NCI-H146 treated with DMSO at 0.1 percent for 48 hours (cell line): Measurements from ENCODE around the gene LIN7A.
"Not testable (repeated sequence)": the region's sequence is repeated elsewhere in the genome, so short reads cannot be mapped to it uniquely, and the experiment has no call there.

Experiments
- DNase-seq: peaks from one replicate; lab custom pipeline; 2025; ENCODE audit not compliant: unreplicated experiment; lab: John Stamatoyannopoulos, UW

The LIN7A gene

DNA sequence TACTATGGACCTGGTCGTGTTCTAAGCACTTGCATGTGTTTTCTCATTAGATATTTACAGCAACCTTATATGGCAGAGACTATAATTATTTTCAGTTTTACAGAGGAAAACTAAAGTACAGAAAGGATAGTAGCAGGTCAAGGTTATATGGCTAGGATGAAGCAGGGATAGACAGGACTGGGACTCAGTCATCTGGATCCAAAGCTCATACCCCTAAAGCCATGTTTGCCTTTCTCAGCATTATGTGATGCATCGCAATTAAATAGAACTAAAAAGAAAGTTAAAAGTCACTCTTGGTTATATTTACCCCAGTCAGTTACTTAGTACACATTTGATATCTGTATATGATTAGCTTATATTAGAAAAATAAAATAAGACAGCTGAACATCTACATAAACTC is 13.3 kb downstream of the LIN7A start:
- no peak for DNase-seq

GRCh38 chr12:80920006-80920405 is 17.7 kb downstream of the LIN7A start:
- DNase-seq = no peak

DNA sequence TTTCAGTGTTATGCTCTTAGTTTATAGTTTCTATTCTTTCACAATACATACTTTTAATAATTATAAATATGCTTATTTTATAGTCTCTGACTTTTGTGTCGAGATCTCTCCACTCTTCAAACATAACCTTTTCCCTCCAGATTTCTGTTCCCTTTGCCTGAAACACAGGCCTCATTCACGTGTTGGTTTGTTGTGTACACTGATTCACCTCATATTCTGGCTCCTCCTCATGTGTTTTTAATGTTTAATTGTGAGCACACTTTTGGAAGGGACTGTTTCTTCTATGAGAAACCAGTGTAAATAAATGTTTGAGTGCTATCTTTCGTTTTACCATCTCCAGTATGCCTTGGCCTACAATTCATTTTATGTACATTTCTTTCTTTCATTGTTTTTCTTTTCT is 20.1 kb downstream of the LIN7A start:
- no peak for DNase-seq

GRCh38 chr12:80912901-80913770 is 24.6 kb downstream of the LIN7A start:
- no peak for DNase-seq

- no peak for DNase-seq
Observed at GRCh38 chr12:80909370-80909769, 28.4 kb downstream of the LIN7A start.

GRCh38 chr12:80902711-80903110 is 35.0 kb downstream of the LIN7A start:
- DNase-seq = no peak

DNA sequence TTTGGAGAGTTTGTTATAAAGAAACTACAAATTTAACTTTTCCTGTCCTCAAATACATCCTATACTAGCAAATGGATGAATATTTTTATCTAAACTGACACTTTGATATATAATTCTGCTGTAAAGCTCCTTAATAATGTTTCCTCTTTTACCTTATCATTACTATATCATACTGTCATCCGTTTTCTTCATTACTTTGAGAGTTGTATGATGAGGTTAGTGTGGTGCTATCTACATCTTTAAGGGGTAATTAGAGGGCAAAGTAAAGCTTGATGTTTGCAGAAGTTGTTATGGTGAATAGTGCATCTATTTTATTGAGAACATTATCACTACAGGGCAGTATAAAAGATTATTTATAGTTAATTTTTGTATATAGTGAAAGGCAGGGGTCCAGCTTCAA is 36.1 kb downstream of the LIN7A start:
- no peak for DNase-seq

GRCh38 chr12:80895240-80895639 is 42.5 kb downstream of the LIN7A start:
- DNase-seq = no peak

DNA sequence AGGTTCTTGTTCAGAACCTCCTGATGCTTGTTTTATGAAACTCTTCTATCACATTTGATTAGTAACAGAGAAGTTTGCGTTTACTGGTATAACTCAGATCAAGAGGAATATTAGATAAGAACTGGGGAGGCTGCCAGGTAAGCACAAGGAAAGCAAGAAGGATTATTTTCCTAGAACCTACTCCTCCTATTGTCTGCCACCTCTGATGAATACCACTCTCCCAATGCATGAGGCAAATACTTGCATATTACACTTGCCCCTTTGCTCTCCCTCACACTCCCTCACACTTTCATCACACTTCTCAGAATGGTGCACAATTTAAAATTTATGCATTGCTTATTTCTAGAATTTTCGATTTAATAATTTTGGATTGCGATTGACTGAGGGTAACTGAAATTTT is 43.6 kb downstream of the LIN7A start:
- DNase-seq = no peak

DNA sequence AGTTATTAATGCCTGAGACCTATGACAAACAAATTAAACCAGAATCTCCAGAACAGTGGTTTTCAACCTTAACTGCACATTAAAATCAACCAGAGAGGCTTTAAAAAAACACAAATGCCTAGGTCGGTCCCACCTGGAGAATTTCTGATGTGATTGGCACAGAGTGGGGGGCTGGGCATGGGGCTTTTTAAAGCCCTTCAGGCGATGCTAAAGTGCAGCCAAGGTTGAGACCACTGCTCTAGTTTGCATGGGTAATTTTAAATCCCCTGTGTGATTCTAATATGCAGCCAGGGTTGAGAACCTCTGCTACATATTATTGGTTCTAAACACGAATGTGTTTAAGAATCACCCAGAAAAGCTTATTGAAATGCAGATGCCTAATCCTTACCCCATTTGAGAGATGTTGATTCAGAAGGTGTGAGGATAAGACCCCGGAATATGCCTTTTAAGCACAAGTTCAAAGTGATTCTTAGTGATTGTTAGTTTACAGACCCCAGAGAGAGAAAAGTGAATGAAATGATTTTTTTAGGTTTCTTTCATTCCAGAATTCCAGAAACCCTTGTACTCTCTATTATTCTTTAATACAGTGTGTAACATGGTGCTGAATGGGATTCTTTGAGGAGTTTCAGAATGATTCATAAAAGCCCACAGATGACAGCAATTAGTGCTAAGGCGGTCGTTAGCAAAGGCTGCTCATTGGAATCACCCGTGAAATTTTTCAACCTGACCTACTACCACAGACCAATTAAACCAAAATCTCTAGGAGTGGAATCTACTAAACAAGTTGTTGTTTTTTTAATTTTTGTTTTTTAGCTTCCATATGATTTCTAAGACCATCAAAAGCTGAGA is 44.9 kb downstream of the LIN7A start:
- no peak for DNase-seq

- no peak for DNase-seq
Observed at GRCh38 chr12:80884651-80885050, 53.1 kb downstream of the LIN7A start.

DNA sequence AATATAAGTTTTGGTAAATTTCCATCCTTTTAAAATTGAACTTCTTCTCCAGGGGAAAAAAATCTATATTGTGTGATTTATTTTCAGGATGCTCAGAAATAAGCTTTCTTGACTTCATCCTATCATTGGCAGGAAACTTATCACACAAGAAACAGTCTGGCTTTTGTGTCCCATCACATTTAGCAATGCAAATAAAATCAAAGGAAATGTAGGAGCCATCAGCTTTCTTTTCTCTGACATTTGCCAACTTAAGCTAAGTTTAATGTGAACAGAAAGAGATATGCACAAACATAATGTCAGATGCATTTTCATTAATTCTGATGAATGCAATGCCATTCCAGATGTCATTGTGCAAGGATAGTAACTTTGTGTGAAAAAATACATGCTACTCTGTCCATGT is 56.6 kb downstream of the LIN7A start:
- DNase-seq = no peak

DNA sequence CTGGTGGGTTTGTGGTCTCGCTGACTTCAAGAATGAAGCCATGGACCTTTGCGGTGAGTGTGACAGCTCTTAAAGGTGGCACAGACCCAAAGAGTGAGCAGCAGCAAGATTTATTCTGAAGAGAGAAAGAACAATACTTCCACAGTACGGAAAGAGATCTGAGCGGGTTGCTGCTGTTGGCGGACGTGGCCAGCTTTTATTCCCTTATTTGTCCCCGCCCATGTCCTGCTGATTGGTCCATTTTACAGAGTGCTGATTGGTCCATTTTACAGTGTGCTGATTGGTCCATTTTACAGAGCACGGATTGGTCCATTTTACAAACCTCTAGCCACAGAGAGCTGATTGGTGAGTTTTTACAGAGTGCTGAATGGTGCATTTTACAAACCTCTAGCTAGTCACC is 59.3 kb downstream of the LIN7A start:
- not testable (repeated sequence) for DNase-seq

DNA sequence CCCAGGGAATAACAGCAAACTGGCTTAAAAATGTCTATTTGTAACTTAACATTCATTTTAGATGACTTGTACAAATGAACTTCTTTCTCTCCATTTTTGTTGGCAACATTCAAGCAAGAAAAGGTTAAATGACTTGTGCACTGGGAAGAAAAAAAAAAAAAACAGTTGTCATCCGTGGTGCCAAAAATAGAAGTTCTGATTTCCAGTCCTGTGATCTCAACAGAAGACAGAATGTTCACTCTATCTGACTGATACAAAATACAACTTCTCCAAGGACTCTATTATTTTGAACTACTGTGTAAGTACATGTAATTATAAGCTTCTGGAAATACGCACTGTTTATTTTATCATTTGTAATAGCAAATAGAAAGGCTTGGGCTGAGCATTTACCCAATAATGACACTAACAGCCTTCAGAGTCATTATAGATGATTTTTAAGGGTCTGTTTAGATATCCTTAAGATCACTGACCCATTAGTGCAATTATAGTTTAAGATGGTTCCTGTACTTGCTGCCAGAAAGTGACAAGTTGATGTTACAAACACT is 59.9 kb downstream of the LIN7A start:
- DNase-seq = no peak

DNA sequence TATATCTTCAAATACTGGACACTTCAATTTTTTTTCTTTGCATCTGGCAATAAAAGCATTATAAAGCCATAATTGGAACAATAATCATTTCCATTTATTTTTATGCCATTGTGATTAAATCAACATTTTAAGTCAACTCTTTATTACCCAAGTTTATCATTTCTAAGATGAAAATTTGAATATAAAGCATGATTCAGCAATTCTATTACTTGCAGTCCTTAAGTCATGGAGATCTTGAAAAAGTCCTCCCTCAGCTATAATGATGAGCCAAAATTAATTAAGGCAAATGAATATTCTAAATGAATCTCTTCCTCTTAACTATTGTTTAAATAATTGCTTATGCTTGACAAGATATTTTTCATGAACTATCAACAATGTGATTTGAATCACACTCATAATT is 65.7 kb downstream of the LIN7A start:
- no peak for DNase-seq

DNA sequence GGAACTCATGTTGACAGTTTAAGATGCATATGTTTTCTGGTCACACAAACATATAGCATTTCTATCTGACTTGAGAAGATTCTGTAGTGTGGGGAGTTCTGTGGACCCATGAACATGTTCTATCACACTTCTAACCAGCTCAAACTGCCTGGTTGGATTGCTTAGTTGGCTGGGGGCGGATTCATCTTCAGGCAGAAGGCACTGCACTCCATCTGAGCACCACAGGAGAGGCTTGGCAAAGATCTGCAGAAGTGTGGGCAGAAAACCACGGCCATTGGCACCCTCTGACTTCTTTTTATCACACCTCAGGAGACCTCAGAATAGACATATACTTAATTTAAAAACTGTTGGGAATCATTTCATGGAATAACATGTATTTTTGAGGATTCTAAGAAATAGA is 68.5 kb downstream of the LIN7A start:
- DNase-seq = no peak

GRCh38 chr12:80868576-80868975 is 69.2 kb downstream of the LIN7A start:
- DNase-seq = no peak

DNA sequence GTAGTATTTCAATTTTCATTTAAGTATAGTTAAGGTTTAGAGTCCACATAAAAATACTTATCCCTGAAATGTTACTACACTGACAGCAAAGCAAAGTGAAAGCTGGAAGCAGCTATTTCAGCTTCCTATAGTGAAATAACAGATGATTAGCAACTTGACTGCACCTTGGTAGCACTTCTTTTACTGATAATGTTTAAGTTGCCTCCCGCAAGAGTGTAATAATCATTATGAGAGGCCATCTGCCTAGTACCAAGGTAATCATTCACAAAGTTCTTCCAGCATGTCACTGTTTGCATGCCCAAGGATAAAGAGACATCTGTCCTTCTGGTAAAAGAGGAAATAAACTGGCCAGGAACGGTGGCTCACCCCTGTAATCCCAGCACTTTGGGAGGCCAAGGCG is 69.8 kb downstream of the LIN7A start:
- DNase-seq = no peak

DNA sequence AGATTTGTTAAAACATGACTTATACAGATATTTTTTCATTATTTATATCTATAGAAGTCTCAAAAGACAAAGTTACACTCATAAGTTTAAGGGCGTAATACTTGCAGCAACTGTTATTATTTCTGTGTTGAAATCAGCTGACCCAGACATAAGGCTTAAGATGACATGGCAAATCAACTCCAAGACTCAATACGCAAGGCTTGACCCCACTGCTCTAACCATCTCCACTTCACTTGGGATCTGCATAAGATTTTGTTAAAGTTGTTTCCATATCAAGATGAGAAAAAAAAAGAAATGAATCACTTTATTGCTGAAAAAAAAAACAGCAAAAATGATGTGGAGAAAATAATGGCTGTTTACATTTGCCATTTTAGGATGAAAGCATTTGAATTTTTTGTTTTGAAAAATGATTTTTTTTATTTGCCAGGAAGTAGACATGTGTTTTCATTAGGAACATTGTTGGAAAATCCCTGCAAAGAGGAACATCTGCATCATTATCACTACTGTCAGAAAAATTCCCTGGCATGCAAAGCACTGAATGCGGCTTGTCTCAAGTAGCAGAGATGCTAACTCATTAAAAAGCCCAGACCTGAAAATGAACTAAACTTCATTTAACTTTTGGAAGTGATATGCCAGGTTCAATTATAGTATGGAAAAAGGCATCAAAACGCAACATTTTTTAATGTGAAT is 73.5 kb downstream of the LIN7A start:
- no peak for DNase-seq

- no peak for DNase-seq
Observed at GRCh38 chr12:80862531-80862930, 75.2 kb downstream of the LIN7A start.

- no peak for DNase-seq
Observed at GRCh38 chr12:80861641-80862378, 75.9 kb downstream of the LIN7A start.
